ENCODE data around the gene STK10. TPM values are rescaled to one million over a fixed set of nuclear protein-coding genes. Genes with fewer than 3 reads are reported as not detected.

Gene STK10
- total RNA-seq, 1 donor from 2014 or later = 8.8 TPM

Other genes with a start within 250 kb of the STK10 start
- 59.3 TPM for gene FBXW11, start 181.6 kb downstream of the STK10 start, total RNA-seq
- gene EFCAB9, start 5.9 kb upstream of the STK10 start, total RNA-seq = not detected
- 8.6 TPM for gene UBTD2, start 95.5 kb upstream of the STK10 start, total RNA-seq